Adipose tissue (tissue), 3 donors: Measurements from ENCODE around the gene ALDH3B1. TPM values are rescaled to one million over a fixed set of nuclear protein-coding genes. Genes with fewer than 3 reads are reported as not detected.

Source experiments
- H3K27ac ChIP-seq: one replicate; pipeline ENCODE4 v1.5.1; 2013; ENCODE audit warnings: low read depth, low read length
- WGBS, 3 donors: extraction: QIAGEN DNeasy Blood & Tissue Kit; methylation state at CpG; one replicate each; pipeline ENCODE4 v1.1.7; 2013; 5-methylcytosine and 5-hydroxymethylcytosine counted together
- polyA plus RNA-seq, 3 donors: library from polyadenylated mRNA; stranded (reverse); fragments of 200-250 nt; gene quantifications; one replicate each; pipeline ENCODE4 v1.2.3, GENCODE V29; 2013
- donor health status: healthy with polysubstance abuse.
- donor health status: Bipolar disorder and iron deficiency.
- donor health status: healthy.

ALDH3B1 gene
- polyA plus RNA-seq, 3 donors, result 3.1 to 8.7 (median 6.9) TPM

DNA sequence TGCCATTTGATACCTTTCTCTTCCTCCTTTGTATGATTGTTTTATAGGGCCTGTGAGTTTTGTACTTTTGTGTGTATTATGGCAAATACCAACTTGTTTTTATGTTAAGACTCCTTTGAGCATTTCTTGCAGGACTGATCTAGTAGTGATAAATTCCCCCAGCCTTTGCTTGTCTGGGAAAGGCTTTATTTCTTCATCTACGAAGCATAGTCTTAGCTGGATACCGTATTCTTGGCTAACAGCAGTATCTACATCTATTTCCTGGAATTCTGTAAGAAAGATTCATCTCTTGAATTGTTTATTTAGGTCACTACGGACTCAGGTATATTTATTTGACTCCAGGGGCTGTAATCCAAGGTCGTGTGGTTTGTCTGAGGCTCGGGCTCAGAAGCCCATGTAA lies 14.4 kb downstream of the ALDH3B1 start:
- 79 to 88% (median 86%) methylated on average over 5 of the region's 5 CpGs for WGBS, 3 donors
- H3K27ac ChIP-seq, result no peak overlapping the region

DNA sequence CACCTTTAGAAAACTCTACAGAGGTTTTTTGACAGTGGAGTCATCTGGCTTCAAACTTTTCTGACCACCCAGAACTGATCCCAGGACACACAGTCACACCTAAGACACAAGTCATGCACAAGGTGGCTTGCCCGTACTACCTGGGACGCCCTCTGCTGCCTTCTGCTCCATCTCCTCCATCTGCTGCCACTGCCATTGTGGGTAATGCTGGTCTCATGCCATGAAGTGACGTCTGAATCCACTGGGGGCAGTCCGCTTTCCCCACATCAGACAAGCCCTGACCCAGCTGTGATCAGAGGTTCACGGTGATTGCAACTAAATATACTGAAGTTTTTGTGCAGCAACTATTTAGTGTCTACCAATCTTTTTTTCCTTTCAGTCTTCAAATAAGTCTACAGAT lies 14.9 kb downstream of the ALDH3B1 start:
- no peak overlapping the region for H3K27ac ChIP-seq
- WGBS, 3 donors, result 63 to 84% (median 84%) methylated on average over 5 of the region's 5 CpGs

DNA sequence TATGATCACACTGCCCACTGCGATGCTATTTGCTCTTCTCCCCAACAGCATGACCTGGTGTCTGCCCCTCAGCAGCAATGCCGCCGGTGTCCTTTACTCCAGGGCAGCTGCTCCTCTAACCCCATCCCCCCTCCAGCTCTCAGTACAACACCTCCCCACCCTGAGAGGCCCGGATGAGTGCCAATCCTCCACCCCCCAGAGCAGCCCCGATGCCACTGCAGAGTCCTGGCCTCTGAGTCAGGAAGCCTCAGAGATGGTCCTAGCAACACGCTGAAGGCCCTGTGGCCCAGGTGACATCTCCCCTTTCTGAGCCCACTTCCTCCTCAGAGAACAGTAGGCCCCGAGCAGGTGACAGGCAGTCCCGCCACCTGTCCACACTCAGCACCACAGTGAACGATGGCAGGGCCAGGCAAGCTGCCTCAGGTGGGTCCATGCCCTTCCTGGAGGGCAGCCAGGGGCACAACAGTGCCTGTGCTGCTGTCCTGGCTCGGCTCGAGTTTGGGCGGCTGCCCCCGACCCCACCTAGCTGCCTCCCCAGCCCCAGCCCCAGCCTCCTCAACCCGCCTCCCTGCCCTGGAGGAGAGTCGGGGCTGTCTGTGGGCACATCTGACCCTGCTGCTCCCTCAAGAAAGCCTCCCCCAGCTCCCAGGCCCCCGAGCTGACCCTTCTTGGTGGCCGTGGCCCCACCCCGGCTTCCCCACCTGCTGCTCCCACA lies 16.4 kb downstream of the ALDH3B1 start:
- no peak overlapping the region for H3K27ac ChIP-seq
- WGBS, 3 donors, result 88 to 92% (median 90%) methylated on average over 14 to 18 of the region's 18 CpGs

DNA sequence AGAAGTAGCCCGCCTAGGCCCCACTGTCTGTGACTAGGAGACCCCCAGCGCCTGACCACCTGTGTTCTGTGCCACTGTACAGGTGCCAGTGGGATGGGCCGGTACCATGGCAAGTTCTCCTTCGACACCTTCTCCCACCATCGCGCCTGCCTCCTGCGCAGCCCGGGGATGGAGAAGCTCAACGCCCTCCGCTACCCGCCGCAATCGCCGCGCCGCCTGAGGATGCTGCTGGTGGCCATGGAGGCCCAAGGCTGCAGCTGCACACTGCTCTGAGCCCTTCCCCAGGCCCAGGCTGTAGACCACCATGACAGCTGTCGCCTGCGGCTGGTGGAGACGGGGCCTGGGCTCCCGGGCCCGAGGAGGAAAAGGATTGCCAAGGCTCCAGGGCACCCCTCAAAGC lies 17.5 kb downstream of the ALDH3B1 start:
- WGBS, 3 donors, result 92 to 94% (median 92%) methylated on average over 16 to 21 of the region's 21 CpGs
- no peak overlapping the region for H3K27ac ChIP-seq

DNA sequence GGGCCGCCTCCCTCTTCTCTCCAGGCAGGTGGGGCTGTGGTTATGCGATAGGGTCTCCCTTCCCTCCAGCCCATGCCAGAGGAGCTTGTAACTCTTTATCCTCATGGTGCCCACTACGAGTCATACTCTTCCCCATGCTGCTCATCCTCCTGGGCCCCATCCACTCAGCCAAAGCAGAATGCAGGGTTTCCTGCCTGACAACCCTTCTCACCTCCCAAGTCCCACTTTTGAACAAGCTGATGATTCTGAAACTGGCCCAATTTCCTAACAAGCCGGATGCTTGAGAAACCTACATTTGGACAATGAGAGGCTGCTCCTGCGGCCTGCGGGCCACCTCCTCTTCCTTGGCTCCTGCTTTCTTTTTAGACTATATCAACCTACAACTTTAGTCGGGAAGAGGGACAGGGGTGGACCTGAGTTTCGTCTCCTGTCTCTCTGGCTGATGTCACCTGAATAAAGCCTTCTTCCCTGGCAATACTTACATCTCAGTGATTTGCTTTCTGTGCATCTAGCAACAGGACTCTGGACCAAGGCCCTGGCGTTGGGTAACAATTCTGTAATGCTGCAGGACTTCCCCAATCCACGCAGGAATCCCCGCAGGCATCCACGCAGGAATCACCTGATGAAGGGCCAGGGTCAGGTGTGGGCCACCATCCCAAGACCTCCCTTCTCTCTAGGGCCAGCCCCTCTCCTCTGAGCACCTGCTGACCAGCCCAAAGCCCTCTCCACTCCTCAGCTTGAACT lies 18.8 kb downstream of the ALDH3B1 start:
- H3K27ac ChIP-seq, result no peak overlapping the region
- 68 to 90% (median 71%) methylated on average over 12 of the region's 12 CpGs for WGBS, 3 donors

DNA sequence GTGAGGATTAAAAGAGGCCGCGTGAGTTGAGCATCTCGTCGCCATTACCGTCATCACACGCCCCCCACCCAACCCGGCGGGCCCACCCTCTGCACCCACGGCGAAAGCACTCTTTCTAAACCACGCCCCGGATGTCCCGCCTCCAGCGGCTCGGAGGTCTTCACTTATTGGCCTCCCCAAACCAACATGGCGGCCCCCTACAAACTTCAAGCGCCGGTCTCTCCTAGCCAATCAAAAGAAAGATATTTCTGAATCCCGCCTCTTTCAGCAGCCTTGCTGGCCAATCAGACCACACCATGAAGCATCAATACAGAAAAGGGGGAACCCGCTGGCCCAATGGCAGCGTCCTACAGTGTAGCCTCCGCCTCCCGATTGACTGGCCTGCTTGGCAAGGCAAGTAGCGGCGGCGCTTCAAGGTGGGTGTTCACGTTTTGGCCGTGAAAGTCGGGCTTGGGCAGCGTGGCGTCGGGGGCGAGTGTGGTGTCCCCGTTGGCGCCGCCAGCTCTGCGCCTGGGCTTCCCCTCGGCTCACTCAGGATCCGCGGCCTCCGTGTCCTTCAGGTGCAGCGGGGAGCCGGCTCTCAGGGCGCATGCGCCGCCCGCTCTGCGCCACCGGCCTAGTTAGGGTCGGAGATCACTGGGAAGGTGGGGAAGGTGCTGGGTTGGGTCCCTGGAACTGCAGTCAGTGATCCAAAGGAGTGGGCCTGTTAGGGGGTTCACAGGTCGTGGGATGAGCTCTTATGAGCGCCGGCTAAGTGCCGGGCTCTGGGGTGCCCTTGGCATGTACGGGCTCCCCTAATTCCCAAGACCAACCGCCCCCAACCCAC lies 20.4 kb downstream of the ALDH3B1 start, which contains the start of gene NDUFS8:
NDUFS8 (plus strand) TSS at position 364 of the 826 bp plus-strand sequence. CDS start 1,471 bp downstream, outside the sequence.
- H3K27ac ChIP-seq, result no peak within 1 kb of the TSS
- 0% methylated on average over 56 of the region's 56 CpGs for WGBS, 3 donors

DNA sequence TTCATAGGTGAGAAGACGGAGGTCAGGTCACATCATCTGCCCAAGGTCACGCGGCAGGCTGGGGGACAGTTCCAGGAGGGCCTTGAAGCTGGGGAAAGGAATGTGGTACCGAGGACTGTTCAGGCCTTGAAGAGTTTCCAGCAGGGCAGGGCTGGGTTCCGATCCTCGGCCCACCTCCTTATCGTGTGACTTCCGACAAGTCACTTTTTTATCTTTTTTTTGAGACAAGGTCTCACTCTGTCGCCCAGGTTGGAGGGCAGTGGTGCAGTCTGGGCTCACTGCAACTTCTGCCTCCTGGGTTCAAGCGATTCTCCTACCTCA lies 21.0 kb downstream of the ALDH3B1 start:
- 10 to 12% (median 11%) methylated on average over 10 of the region's 10 CpGs for WGBS, 3 donors

DNA sequence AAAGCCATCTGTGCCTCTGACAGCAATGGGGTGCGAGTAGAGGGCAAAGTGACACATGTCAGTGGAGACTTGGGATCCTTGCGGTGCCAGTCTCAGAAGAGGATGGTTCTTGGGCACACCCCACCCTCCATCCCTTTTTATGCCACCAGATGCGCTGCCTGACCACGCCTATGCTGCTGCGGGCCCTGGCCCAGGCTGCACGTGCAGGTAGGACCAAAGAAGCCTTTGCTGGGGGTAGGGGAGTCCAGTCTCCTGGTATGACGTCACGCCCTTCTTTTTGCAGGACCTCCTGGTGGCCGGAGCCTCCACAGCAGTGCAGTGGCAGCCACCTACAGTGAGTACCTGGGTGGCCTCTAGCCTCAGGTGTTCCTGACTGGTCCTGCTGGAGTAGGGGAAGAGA lies 21.9 kb downstream of the ALDH3B1 start:
- WGBS, 3 donors, result 74 to 81% (median 77%) methylated on average over 9 of the region's 9 CpGs
- H3K27ac ChIP-seq, result no peak overlapping the region

More for the DNA sequence above, 21.0 kb downstream of the ALDH3B1 start:
- H3K27ac ChIP-seq, result no peak overlapping the region

DNA sequence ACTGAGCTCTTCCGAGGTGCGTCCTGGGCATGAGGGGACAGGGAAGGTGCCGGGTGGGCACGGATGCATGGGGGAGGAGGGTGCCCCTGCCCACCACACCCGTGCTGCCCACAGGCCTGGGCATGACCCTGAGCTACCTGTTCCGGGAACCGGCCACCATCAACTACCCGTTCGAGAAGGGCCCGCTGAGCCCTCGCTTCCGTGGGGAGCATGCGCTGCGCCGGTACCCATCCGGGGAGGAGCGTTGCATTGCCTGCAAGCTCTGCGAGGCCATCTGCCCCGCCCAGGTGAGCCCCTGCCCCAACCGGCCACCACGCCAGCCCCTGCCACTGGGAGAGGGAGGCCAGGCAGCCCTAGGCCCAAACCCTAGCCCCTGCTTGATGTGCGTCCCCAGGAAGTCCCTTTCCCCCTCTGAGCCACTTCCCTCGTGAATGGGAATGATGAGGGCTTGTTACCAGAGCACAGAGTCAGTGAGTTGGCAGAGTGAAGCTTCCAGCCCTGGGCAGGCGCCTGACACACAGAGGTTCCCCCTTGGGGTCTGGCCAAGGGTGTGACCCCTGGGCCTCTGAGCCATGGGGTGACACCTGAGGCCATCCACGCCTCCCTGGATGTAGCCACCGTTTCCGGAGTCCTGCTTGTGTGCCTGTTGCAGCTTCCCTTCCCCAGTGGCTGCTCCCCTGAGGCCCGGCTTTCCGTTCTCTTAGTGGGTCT lies 23.0 kb downstream of the ALDH3B1 start:
- 80 to 90% (median 90%) methylated on average over 28 to 29 of the region's 29 CpGs for WGBS, 3 donors
- no peak overlapping the region for H3K27ac ChIP-seq

DNA sequence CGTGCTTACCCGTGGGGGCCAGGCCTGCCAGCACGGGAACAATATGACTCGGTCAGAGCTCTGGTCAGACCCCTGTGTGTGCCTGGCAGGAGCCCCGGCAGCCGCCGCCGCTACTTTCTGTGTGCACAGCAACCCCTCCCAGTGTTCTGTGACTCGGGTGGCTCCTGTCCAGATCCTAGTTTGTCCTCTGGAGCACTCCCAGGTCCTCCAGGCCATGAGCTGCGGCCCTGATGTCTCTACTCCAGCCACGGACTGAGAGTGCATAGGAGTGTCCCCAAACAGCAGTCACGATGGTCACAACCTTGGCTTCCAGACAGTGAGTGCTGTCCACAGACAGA lies 23.6 kb downstream of the ALDH3B1 start:
- WGBS, 3 donors, result 57 to 78% (median 62%) methylated on average over 12 of the region's 12 CpGs

DNA sequence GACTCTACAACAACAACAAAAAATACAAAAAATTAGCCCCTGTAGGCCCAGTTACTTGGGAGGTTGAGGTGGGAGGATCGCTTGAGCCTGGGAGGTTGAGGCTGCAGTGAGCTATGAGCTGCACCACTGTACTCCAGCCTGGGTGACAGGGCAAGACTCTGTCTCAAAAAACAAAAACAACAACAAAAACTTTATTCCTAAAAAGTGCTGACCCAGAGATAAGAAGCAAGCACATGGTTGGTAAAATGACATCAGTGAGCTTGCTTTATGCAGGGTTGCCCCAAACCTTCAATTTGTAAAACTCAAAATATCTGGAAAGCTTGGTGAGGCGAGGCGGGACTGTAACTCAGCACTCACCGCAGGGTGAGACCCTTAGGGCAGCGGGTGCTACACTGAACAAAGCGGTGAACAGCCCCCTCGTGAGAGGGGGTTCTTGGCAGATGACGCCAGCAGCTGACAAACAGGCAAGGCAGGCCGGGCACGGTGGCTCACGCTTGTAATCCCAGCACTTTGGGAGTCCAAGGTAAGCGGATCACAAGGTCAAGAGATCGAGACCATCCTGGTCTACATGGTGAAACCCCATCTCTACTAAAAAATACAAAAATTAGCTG lies 25.2 kb downstream of the ALDH3B1 start:
- H3K27ac ChIP-seq, result no peak overlapping the region
- 88 to 91% (median 88%) methylated on average over 13 of the region's 13 CpGs for WGBS, 3 donors

More for the DNA sequence above, 23.6 kb downstream of the ALDH3B1 start:
- H3K27ac ChIP-seq, result no peak overlapping the region

DNA sequence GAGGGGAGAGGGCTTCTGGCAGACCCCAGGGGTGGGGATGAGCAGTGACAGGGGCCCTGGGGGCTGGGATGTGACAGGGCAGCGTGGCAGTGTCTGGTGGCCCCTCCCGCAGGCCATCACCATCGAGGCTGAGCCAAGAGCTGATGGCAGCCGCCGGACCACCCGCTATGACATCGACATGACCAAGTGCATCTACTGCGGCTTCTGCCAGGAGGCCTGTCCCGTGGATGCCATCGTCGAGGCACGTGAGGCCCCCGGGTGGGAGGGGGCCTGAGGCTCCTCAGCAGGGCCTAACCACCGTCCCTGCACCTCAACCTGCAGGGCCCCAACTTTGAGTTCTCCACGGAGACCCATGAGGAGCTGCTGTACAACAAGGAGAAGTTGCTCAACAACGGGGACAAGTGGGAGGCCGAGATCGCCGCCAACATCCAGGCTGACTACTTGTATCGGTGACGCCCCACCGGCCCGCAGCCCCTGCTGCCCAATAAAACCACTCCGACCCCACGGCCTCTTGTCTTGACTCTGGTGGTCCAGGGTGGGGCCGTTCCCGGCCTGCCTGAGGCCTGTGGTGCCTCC lies 26.1 kb downstream of the ALDH3B1 start:
- H3K27ac ChIP-seq, result peak overlapping the region; percentile 48
- WGBS, 3 donors, result 60 to 84% (median 66%) methylated on average over 27 of the region's 27 CpGs

DNA sequence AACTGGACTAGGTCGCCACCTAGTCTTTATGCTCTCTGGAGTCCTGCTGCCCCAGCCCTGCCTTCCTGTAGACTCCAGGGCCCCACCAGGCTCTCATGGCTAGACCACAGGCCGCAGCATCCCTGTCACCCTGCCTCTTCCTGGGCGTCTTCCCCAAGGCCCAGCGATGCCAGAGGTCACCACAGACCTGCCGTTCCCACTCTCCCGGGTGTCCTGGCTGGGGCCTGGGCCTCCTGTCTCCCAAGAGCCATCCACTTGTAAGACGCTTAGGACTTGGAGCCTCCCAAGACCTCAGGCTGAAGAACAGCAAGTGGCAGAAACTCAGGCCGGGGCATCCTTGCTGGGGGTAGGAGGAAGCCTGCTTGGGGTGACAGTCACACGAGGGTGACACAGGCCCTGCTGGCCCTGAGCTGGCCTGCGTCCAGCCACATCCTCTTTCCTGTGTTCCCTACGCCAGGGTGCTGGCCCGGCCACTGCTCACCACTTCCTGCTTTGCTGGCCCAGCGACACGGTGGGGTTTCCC lies 26.7 kb downstream of the ALDH3B1 start:
- WGBS, 3 donors, result 34 to 58% (median 39%) methylated on average over 14 of the region's 14 CpGs
- peak overlapping the region; percentile 48 for H3K27ac ChIP-seq

DNA sequence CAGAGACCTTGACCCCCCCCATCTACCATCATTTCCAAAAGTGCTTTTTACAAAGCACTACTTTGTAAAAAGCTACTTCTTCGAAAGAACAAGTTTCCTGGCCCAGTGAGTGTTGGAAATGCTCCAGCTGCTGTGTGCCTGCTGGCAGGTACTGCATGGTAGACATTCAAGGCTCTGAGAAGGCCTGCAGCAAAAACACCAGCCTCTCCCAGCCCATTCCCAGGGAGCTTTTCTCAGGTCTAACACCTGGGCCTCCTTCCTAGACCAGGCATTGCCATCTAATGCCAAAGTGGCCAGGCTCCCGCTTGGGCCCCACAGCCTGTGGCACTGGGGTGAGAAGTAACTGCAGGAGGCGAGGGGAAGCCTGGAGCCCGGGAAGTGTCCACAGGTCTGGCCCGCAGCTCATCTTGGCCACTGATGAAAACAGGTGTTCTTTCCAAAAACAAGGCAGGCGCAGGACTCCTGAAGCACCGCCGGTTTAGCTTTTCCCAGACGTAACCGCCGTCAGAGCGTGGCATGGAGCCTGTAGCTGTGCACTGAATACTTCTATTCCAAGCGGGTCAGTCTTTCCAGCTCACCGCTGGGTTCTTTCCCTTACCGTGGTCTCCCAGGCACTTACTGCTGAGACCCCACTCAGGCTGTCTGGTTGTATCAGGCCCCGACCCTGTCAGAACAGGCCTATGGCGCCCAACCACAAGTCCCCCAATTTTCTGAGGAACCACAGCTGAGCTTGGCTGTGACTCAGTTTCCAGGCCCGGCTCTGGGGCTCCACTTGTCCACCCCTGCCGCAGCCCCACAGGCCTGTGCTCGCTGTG lies 27.5 kb downstream of the ALDH3B1 start:
- WGBS, 3 donors, result 49 to 81% (median 74%) methylated on average over 20 of the region's 20 CpGs
- peak overlapping the region; percentile 30 for H3K27ac ChIP-seq

DNA sequence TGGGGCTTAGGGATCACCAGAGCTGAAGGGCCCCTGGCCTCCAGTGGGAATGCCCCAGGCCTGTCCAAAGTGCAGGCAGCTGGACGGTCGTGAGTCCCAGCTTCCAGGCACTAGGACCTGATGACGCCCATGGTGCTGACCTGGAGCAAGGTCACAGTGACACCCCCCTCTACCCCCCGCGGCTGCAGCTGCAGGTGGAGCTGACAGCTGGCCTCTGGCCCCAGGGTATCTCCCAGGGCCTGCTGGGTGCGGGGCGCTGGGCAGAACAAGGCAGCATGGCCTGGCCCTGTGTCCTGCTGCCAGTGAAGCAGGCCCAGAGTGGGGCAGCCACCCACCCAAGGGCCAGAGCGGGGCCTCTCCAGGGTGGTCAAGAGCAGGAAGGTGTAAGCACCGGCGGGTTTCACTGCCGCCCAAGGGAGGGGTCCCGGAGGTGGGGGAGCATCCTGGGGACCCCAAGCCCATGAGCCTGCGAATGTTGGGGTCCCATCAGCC lies 28.1 kb downstream of the ALDH3B1 start:
- H3K27ac ChIP-seq, result peak overlapping the region; percentile 30
- WGBS, 3 donors, result 10 to 47% (median 36%) methylated on average over 13 of the region's 13 CpGs

DNA sequence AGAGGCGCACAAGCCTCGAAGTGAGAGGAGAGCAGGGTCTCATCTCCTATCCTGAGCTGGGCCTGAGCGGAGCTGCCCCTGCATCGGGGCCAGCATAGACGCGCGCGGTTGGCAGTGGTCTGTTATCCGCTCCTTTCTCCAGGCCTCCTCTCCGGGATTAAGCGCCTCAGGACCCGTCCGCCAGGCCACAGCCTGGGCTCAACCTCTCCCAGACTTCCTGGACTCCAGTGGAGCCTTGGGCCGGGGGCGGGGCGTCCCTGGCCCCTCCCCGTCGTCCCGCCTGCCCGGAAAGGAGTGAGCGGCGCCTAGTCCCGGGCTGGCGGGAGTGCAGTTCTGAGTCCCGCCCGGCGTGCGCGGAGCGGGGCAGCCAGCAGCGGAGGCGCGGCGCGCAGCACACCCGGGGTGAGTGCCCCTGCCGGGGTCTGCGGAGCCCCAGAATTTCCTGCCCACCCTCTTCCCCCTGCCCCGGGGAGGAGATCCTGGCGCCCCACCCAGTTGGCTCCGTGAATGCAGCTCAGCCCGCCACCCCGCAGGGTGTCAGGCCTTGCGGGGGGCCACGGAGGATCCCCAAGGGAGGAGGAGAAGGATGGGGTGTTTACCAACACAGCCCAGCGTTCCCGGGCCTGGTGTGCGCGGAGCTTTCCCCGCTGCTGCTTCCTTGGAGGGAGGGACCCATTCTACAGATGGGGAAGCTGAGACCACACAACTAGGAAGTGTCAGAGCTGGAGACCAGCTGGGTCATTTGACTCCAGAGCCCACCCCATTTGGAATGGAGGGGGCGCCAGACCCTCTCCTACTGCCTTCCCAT lies 28.8 kb downstream of the ALDH3B1 start, which contains the start of gene TCIRG1:
TCIRG1 (plus strand) TSS at position 308 of the 808 bp plus-strand sequence. CDS start 2,247 bp downstream, outside the sequence.
- H3K27ac ChIP-seq, result peak within 1 kb of the TSS; percentile 84
- 3 to 5% (median 3%) methylated on average over 44 to 50 of the region's 51 CpGs for WGBS, 3 donors
